ENCODE data around the gene PARM1. TPM values are rescaled to one million over a fixed set of nuclear protein-coding genes. Genes with fewer than 3 reads are reported as not detected.

PARM1 gene
- total and polyA plus RNA-seq, 2 donors (not counting 1 experiment from before 2014, with no cell fraction given) = 0.30 to 2.0 TPM

- no peak overlapping the region for H3K27ac ChIP-seq (ENCODE audit: insufficient read depth, low read length)
- H3K9me3 ChIP-seq (ENCODE audit: control insufficient read depth, insufficient read depth, low read depth, low read length) = no peaks in the 10 kb centered on the region
- H2AFZ ChIP-seq (ENCODE audit: low read length) = no peak overlapping the region
- H3K27me3 ChIP-seq (ENCODE audit: control insufficient read depth, insufficient read depth, low read length) = no peaks in the 10 kb centered on the region
- no peaks in the 10 kb centered on the region for H3K4me1 ChIP-seq (ENCODE audit: control insufficient read depth, extremely low read depth, insufficient read depth, low read length)
- TF ChIP-seq CTCF (conservative IDR thresholded peaks at IDR 0.05 in 1 of 2, IDR thresholded peaks at IDR 0.05 in 1 of 2; ENCODE audit: low read depth in 1 of 2, low read length in 2 of 2) (no peak), EZH2 (IDR thresholded peaks at IDR 0.05; ENCODE audit: low read length, missing control alignments) (no peak)
- no peaks in the 10 kb centered on the region for H3K36me3 ChIP-seq (ENCODE audit: control insufficient read depth, insufficient read depth, low read length)
- no peak overlapping the region for H3K9ac ChIP-seq (ENCODE audit: insufficient read depth, low read length)
- H3K79me2 ChIP-seq (ENCODE audit: control insufficient read depth, insufficient read depth, low read length) = no peaks in the 10 kb centered on the region
- no peak overlapping the region for H3K4me2 ChIP-seq (ENCODE audit: extremely low read depth, insufficient read depth, low read length)
- DNase-seq (ENCODE audit: low read depth in 2 of 2) = no peak
- no peak overlapping the region for H3K4me3 ChIP-seq (replicated peaks in 1 of 4; ENCODE audit: control extremely low read depth in 1 of 4, insufficient read depth in 1 of 4, low read depth in 3 of 4, low read length in 4 of 4)
- H4K20me1 ChIP-seq (ENCODE audit: control insufficient read depth, extremely low read depth, insufficient read depth, low read length) = no peaks in the 10 kb centered on the region
These were observed 42.6 kb upstream of the PARM1 start for GRCh38 chr4:74890341-74890740.

GRCh38 chr4:74891037-74891436 is 41.9 kb upstream of the PARM1 start:
- Histone ChIP-seq H3K9ac (ENCODE audit: insufficient read depth, low read length) (no peak overlapping the region), H3K4me2 (ENCODE audit: extremely low read depth, insufficient read depth, low read length) (no peak overlapping the region), H3K27me3 (ENCODE audit: control insufficient read depth, insufficient read depth, low read length) (no peaks in the 10 kb centered on the region), H3K36me3 (ENCODE audit: control insufficient read depth, insufficient read depth, low read length) (no peaks in the 10 kb centered on the region), H3K4me3 (replicated peaks in 1 of 4; ENCODE audit: control extremely low read depth in 1 of 4, insufficient read depth in 1 of 4, low read depth in 3 of 4, low read length in 4 of 4) (no peak overlapping the region), H4K20me1 (ENCODE audit: control insufficient read depth, extremely low read depth, insufficient read depth, low read length) (no peaks in the 10 kb centered on the region), H3K27ac (ENCODE audit: insufficient read depth, low read length) (no peak overlapping the region), H3K79me2 (ENCODE audit: control insufficient read depth, insufficient read depth, low read length) (no peaks in the 10 kb centered on the region), H2AFZ (ENCODE audit: low read length) (no peak overlapping the region), H3K9me3 (ENCODE audit: control insufficient read depth, insufficient read depth, low read depth, low read length) (no peaks in the 10 kb centered on the region), H3K4me1 (ENCODE audit: control insufficient read depth, extremely low read depth, insufficient read depth, low read length) (no peaks in the 10 kb centered on the region)
- TF ChIP-seq CTCF (conservative IDR thresholded peaks at IDR 0.05 in 1 of 2, IDR thresholded peaks at IDR 0.05 in 1 of 2; ENCODE audit: low read depth in 1 of 2, low read length in 2 of 2) (no peak), EZH2 (IDR thresholded peaks at IDR 0.05; ENCODE audit: low read length, missing control alignments) (no peak)
- no peak for DNase-seq (ENCODE audit: low read depth in 2 of 2)

GRCh38 chr4:74893171-74893570 is 39.7 kb upstream of the PARM1 start:
- DNase-seq (ENCODE audit: low read depth in 2 of 2) = no peak
- H4K20me1 ChIP-seq (ENCODE audit: control insufficient read depth, extremely low read depth, insufficient read depth, low read length) = no peaks in the 10 kb centered on the region
- H3K4me3 ChIP-seq (replicated peaks in 1 of 4; ENCODE audit: control extremely low read depth in 1 of 4, insufficient read depth in 1 of 4, low read depth in 3 of 4, low read length in 4 of 4) = no peak overlapping the region
- TF ChIP-seq EZH2 (IDR thresholded peaks at IDR 0.05; ENCODE audit: low read length, missing control alignments) = no peak
- TF ChIP-seq CTCF (conservative IDR thresholded peaks at IDR 0.05 in 1 of 2, IDR thresholded peaks at IDR 0.05 in 1 of 2; ENCODE audit: low read depth in 1 of 2, low read length in 2 of 2) = no peak
- no peaks in the 10 kb centered on the region for H3K27me3 ChIP-seq (ENCODE audit: control insufficient read depth, insufficient read depth, low read length)
- H3K79me2 ChIP-seq (ENCODE audit: control insufficient read depth, insufficient read depth, low read length) = no peaks in the 10 kb centered on the region
- no peaks in the 10 kb centered on the region for H3K4me1 ChIP-seq (ENCODE audit: control insufficient read depth, extremely low read depth, insufficient read depth, low read length)
- no peak overlapping the region for H3K9ac ChIP-seq (ENCODE audit: insufficient read depth, low read length)
- no peak overlapping the region for H3K27ac ChIP-seq (ENCODE audit: insufficient read depth, low read length)
- H3K36me3 ChIP-seq (ENCODE audit: control insufficient read depth, insufficient read depth, low read length) = no peaks in the 10 kb centered on the region
- H3K9me3 ChIP-seq (ENCODE audit: control insufficient read depth, insufficient read depth, low read depth, low read length) = no peaks in the 10 kb centered on the region
- H3K4me2 ChIP-seq (ENCODE audit: extremely low read depth, insufficient read depth, low read length) = no peak overlapping the region
- H2AFZ ChIP-seq (ENCODE audit: low read length) = no peak overlapping the region
